NCI-H2029 treated with DMSO at 0.1 percent for 48 hours (cell line): ENCODE measurements around the gene WWTR1.

ENCODE experiments used
- DNase-seq: peaks from one replicate; lab custom pipeline; 2025; lab: John Stamatoyannopoulos, UW

WWTR1 gene

DNA sequence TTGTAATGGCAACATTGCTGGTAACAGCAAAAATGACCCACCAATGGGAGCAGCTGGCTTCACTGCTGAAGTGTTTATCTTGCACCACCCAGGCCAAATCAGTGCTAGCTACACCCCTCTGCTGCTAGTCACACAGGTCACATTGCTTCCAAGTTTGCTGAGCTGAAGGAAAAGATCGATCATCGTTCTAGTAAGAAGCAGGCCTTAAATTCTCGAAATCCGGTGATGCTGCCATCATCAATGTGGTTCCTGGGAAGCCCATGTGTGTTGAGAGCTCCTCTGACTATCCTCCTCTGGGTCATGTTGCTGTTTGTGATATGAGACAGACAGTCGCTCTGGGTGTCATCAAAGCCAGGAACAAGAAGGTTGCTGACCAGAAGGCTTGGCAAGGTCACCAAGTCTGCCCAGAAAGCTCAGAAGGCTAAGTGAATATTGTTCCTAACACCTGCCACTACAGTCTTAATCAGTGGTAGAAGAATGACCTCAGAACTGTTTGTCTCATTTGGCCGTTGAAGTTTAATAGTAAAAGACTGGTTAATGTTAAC is 162.2 kb downstream of the WWTR1 start:
- DNase-seq, result no peak

DNA sequence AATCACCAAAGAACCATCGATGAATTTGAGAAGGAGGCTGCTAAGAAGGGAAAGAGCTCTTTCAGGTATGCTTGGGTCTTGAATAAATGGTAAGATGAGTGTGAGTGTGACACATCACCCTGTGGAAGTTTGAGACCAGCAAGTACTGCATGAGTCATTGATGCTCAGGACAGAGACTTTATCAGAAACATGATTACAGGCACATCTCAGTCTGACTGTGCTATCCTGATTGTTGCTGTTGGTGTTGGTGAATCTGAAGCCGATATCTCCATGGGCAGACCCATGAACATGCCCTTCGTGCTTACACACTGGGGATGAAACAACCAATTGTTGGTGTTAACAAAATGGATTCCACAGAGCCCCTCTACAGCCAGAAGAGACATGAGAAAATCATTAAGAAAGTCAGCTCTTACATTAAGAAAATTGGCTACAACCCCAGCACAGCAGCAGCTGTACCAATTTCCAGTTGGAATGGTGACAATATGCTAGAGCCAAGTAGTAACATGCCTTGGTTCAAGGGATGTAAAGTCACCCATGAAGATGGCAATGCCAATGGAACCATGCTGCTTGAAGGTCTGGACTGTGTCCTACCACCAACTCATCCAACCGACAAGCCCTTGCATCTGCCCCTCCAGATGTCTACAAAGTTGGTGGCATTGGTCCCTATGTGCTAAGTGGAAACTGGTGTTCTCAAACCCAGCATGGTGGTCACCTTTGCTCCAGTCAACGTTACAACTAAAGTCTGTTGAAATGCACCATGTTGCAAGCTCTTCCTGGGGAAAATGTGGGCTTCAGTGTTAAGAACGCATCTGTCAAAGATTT is 162.9 kb downstream of the WWTR1 start:
- no peak for DNase-seq

DNA sequence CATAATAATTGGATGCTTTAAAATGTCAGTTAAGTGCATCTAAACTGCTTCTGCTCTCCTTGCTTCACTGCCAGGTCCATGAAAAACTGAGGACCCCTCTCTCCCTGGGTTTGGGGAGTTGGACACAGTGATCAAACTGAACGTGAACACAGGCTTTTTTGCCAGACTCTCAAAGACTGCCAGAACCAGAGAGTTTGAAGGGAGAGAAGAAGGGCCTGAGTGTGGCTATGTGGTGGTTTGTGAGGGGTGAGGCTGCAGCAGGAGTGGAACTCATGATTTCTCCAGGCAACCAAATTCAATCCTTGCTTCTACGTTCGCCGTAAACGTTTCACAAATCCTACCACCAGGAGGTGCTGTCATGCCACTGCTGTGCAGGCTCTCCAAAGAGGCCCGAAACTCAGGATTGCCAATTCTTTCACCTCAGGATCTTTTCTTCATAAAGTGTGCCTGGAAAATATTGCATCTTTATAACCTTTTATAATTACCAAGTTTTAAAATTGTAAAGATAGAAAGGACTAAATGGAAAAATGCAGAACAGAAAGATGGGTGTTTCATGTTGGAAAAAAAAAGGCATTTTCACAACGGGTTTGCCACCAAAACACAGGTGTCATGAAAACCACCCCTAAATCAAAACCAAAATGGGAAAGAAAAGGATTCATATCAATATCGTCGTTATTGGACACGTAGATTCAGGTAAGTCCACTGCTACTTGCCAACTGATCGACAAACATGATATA is 163.6 kb downstream of the WWTR1 start:
- DNase-seq, result no peak

DNA sequence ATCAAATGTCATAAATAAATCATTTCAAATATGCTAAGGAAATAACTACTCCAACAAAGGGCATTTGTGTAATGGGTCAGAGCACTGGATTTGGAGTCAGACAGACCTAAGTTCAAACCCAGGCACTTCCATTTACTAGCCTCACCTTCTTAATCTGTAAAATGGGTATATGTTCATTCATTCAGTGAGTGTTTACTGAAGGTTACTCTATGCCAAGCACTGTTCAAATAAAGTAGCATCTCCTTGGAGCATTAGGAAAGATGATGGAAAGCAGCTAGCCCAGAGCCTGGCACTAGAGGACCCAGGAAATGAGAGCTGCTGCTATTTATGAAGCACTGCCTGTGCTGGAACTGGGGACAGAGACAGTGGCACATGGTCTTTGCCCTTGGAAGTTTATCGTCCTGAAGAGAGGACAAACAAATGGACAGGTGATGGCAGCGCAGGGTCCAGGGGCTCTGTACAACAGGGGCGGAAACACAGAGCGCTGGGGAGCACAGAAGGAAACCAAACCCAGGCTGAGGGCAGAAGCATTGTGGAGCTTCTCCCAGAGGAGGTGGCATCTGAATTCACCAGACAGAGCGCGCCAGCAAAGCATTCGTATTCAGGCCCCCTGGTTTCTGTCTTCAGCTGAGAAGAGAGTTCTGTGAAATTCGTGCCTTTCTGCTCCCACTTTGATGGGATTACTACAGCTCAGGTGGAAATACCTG is 164.4 kb downstream of the WWTR1 start:
- no peak for DNase-seq

DNA sequence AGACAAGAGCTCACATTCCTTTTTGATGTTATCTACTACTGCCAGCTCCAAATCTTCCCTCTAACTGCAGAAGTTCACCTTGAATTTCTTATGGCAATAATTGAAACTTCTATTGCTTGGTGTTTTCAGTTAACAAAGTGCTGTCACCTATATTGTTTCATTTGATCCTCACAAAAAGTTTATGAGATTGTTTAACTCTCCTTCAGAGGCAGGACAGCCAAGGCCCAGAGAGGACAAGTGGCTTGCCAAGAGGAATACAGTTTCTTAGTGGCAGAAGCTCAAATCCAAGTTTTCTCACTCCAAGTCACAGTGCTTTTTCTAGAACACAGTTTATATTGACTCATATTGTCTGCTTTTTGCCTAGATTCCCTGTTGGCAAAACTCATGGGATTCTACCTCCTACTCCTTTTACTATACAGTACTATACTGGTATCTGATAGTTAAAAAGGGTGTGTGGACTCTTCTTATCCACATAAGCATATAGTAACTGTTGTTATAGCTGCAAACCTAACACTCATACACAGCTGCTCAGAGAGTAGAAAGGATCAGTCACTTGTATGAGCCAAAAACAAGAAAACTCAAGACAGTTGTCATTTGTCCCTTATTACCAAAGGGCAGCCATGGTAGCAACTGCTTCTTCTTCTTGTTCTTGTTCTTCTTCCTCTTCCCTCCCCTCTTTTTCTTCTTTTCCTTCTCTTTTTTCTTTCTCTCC is 167.4 kb downstream of the WWTR1 start:
- DNase-seq, result no peak

DNA sequence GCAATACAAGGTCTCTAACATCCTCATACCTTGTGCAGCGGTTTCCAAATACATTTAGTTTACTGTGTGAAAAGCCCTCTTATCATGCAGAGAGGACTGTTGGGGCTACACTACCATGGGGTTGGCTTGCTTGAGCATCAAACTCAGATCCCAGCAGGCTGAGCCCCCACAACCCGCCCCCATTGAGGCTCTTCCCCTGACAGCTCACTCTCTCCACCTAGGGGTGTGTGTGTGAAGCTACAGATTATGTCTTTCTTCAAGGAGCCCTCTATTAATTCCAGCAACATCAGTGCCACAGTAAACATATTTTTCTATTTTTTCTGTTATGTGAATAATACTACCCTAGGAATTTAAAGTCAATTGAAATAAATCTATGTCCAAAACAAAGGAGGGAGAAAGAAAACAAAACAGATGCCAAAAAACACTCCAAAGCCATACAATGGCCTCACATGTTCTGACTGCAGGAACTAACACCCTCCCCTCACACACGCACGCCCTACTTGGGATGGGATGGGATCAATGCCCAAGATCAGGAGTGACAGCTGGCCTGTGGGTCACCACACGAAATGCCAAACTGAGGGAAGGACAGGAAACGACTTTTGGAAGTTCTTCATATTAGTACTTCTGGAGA is 168.7 kb downstream of the WWTR1 start:
- no peak for DNase-seq

DNA sequence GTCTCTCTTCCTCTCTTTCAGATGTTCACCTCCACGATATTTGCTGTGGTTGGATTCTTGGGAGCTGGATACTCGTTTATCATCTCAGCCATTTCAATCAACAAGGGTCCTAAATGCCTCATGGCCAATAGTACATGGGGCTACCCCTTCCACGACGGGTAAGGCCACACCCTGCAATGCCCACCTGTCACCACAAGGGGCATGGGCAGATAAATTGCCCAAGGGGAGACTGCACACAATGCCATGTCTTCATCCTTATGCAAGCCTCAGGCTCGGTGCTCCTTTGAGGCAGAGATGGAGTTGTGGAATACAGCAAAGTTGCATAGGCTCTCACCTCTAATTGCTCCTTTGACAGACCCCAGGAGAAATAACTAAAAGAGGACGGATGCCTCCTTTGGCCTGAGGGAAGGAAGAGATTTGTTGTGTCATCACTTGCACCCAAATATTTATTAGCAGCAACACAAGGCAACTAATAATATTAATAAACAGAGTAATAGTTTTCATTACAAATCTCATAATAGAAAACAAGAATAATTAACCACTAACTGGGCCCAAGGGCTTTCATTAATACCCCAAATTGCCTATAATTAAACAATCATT is 170.1 kb downstream of the WWTR1 start:
- DNase-seq, result no peak

DNA sequence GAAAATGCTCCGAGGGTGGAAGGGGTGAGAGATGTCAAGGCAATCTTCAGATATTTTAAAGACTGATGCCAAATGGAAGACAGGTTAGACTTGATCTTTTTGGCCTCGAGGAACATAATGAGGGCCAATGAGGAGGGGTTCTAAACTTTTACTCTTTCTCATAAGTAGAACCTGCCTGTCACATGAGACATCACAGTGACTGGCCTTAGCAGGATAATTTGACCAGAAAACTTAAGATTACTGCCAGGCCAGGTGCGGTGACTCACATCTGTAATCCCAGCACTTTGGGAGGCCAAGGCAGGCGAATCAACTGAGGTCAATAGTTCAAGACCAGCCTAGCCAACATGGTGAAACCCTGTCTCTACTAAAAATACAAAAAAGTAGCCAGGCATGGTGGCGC is 171.1 kb downstream of the WWTR1 start:
- no peak for DNase-seq

DNA sequence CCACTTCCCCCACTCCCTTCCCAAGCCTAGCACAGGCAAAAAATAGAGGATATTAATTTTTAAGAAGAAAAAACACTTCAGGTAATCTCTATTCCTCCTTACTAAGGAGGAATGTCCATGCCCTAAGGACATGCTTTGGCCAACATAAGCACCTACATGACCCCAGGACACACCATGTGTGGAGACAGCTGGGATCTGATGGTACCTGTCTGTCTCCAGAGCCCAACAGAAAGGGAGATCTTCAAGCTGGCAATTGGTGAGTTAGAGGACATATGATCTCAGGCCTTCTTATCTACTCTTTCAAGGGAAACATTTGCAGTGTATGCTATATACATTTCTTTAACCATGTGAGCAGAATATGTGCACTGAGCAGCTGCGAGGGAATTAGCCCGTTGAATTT is 176.3 kb downstream of the WWTR1 start:
- no peak for DNase-seq

DNA sequence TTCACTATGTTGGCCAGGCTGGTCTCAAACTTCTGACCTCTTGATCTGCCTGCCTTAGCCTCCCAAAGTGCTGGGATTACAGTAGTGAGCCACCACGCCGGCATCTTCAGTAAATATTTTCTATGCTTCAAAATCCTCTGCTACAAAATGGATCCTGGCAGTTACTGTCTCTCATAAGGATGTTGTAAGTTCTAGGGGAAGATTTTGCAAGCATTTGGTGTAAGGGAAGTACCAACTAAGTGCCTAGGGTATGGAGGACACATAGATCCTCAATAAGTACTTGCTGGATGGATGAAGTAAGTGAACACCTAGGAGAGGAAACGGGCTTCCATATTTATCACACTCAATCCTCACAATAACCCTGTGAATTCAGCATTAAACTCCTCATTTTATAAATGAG is 176.8 kb downstream of the WWTR1 start:
- DNase-seq, result no peak

DNA sequence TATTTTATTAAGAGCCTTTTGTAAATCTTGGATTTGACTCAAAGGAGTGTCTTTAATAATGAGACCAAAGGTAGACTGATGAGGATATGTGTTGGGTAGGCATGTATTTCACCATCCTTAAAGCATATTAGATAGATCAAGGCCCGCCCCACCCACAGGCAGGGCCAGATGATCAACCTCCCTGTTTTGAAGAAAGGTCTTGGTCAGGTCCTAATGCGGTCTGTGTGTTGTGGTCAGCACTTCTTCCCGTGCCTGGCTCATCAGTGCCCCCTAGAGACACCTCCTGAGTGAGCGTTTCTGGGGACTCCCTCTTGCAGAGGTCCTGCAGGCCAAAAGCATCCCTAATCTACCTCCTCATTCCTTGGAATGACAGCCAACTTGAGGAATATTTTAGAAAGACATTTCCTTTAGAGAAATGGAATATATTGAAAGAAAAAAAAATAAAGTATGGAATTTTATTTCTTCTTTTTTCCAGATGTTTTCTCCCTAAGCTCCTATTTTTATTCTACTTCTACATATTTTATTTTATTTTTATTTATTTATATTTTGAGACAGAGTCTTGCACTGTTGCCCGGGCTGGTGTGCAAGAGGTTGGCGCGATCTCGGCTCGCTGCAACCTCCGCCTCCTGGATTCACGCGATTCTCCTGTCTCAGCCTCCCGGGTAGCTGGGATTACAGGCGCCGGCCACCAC is 177.4 kb downstream of the WWTR1 start:
- peak; percentile 60 for DNase-seq

DNA sequence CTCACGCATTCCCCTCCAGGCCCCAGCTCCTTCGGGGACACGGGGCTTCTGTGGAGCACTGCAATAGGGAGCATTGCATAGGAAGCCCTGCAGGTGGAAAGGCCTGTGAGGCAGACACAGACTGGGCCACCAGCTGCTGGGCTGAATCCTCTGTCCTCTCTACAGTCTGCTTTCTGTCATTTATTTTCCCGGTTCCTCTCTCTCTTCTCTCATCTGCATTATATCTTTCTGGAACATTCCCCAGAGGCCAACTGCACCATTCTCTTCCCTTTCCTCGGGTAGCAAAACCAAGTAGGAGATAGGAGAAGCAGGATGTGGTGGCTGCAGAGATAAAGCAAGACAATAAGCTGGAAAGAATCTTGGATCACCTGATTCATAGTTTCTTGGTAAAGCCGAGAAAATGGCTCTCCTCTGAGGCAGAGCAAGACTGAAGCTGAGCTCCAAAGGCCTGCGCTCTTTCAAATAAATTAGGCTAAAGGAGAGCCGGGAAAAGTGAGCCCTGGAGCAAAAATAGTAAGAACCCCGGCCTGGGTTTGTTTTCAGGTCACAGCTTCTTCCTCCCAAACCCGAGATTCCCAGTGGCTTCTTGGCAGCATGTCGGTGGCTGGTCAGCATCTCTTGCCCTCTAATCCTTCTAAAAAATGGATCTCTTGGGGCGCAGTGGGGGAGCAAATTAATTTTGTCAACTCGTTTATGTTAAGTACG is 178.1 kb downstream of the WWTR1 start:
- no peak for DNase-seq

DNA sequence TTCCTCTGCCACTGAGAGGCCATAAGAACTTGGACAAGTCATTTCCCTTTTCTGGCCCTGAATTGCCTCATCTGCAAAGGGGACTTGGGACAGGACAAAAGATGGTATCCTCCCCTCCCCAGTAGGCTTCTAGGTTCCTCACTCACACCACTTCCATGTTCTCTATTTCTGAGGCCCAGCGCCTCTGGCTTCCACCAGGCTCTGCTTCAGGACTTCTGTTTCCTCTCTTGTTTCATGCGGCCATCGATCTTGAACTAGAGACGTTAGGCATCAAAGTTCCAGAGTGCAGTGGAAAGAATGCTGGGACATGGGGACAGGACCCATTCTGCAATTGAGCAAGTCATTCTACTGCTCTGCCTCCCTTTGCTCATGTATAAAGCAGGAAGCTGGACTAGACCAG is 181.6 kb downstream of the WWTR1 start:
- DNase-seq, result no peak

DNA sequence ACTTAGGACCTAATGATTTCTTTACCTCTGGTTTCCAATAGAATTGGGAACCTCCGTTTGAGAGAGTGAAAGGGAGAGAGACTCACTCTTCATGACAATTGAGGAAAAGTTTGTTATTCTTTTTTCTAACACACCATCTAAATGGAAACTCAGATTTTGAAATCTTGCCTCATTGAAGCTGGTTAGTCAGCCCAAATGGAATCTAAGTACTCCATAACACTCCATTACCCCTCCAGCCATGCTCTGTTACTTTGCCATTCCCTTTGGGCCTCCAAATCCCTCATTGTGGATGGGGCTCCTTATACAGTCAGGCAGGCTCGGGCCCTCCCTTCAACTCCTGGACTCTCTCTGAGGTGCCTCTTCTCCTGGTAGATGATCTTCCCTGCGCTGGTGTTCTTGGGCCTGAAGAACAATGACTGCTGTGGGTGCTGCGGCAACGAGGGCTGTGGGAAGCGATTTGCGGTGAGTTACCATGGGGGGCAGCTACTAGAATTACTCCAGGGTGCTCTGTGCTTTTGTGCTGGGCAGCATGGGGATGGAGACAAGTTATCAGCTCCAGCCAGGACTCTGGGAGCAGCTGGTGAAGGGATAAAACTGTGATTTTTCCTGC is 182.3 kb downstream of the WWTR1 start:
- no peak for DNase-seq

DNA sequence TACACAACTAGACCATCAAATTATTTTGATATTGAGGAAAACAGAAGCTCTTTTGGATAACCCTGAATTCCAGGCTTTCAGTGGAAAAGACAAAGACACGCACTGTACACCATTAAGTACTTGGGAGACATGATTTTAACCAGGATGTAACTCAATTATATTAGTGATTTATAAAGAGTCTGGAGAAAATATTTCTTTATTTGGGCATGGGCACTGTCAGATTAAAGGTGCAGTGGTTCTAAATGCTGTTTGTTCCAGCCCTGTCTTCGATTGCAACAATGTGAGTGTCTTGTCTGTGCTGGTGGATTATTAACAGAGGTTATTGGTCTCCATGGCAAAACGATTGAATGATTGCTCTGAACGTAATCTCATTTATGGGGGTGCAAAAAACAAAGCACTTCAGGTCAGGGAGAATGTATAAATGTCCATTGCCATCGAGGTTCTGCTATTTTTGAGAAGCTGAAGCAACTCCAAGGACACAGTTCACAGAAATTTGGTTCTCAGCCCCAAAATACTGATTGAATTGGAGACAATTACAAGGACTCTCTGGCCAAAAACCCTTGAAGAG is 183.5 kb downstream of the WWTR1 start, which contains the start of gene TM4SF4:
Gene TM4SF4, plus strand, starts transcription at position 448 of the 568 bp plus-strand sequence. CDS start 181 bp downstream, outside the sequence.
- DNase-seq, result no peak

DNA sequence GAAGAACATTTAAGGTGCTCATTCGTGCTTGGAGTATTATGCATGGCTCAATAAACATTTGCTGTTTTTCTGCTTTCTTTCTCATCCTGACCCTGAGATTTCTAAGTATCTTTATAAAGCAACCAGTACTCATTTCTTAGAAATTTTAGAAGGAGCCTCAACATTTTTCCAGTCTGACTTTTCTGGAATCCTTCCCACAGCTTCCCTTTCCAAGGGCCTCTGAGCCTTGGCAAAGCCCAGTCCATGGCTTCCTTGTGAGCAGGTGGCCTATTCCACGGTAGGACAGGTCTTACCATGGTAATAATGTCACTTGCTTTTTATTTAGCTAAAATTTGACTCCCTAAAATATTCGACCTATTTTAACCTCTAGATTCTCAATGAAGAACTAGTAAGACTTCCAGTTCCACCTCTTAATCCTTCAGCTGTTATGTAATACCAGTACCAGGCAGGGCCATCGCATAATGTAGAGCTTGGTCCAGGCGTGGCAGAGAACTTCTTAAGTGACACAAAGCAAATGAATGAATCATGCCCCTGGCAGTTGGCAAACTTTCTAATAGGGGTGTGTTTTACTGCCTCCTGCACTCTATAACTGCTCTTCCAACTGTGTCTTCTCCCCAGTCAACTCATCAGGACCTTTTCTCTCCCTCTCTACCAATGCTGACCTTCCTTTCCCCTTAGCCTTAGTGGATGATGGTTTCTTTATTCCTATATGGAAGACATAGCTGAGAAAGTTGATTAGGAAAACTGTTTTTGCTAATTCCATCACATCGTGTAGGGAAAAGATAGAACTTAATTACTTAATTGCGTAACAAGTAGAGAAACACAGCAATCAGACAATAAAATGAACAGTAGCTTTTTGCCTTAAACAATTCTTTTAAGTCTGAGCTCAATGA is 184.2 kb downstream of the WWTR1 start:
- DNase-seq, result no peak

DNA sequence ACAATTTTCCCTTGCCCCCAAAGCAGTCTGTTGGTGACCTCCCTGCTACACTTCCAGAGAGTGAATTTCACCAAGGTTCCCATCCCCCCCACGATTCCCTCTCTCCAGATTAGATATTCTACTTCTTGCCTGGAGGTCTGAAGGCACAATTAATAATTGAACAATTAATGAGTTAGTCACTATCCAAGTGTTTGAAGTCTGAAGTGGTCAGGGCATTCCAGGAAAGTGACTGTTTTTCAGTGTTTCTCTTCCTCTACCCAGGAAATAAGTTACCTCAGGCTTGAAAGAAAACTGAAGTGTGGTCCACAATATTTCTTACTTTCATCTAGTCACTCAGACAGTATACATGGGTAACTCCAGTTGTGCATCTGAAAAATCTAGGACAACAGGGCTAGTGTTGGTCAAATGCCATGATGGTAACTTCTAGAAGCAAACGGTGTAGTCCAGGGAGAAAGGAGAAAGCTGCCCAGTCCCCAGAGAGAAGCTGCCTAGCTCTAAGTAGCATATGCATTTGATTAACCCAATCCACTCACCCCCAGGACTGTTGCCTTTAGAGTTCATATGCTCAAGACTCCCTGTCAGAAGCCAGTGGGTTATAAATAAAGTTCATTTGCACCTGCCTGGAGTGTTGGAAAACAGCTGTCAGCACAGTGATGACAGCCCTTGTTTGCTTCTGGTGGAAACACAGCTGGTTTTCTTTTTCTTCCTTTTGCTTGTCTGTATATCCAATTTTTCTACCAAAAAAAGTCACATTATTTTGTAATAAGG is 185.6 kb downstream of the WWTR1 start:
- DNase-seq, result no peak
